Right atrium auricular region (tissue), 2 donors: ENCODE results near the gene FBLIM1. TPM values are rescaled to one million over a fixed set of nuclear protein-coding genes. Genes with fewer than 3 reads are reported as not detected.

Source experiments
- DNase-seq: peaks from one replicate; pipeline ENCODE4 v3.0.0-alpha.2; 2019; ENCODE audit warnings: low spot score
- H3K27ac ChIP-seq, 2 donors: fragments of 200-600 bp; sonication (generic); 1 replicate in 1 of 2; 2 replicates in 1 of 2; pipeline ENCODE4 v1.5.1; 2016 to 2019
- H3K27me3 ChIP-seq, 2 donors: fragments of 200-600 bp; sonication (generic); one replicate each; pipeline versions ENCODE4 v1.5.1 to v1.6.0; 2017 to 2019
- H3K36me3 ChIP-seq: fragments of 200-600 bp; sonication (generic); one replicate; pipeline ENCODE4 v1.5.1; 2016
- H3K4me1 ChIP-seq, 2 donors: fragments of 200-600 bp; sonication (generic); one replicate each; pipeline versions ENCODE4 v1.5.1 to v1.6.0; 2017 to 2019
- H3K4me3 ChIP-seq, 2 donors: fragments of 200-600 bp; sonication (generic); 1 replicate in 1 of 2; 2 replicates in 1 of 2; pipeline ENCODE4 v1.5.1; 2017 to 2019; ENCODE audit warnings: mild to moderate bottlenecking in 1 of 2, moderate library complexity in 1 of 2
- H3K9me3 ChIP-seq, 2 donors: fragments of 200-600 bp; sonication (generic); one replicate each; pipeline ENCODE4 v1.5.1; 2019
- total RNA-seq, 2 donors: library from RNA; depleted of rRNA; stranded (reverse); fragments of >200 nt; gene quantifications; one replicate each; pipeline ENCODE4 v1.1.0, GENCODE V29; 2016
- TF ChIP-seq, protein P1 (sequence below), 2 donors: fragments of 200-600 bp; sonication (generic); IDR thresholded peaks; one replicate each; pipeline ENCODE4 v1.5.1; 2019; ENCODE audit warnings: antibody characterized with exemption in 2 of 2

The FBLIM1 gene
- total RNA-seq, 2 donors from 2014 or later = 66.6 to 124 TPM

GRCh38 chr1:15735304-15736037 is 23.1 kb upstream of the FBLIM1 start:
- Histone ChIP-seq H3K27ac (peak overlapping the region; percentile 76 to 94), H3K9me3 (no peaks in the 10 kb centered on the region), H3K4me3 (no peak overlapping the region), H3K4me1 (peaks cover 0 to 34% of the 10 kb centered on the region in 2 donors), H3K27me3 (no peaks in the 10 kb centered on the region), H3K36me3 (peaks cover 47% of the 10 kb centered on the region)
- no peak for DNase-seq
- TF ChIP-seq, protein P1, sequence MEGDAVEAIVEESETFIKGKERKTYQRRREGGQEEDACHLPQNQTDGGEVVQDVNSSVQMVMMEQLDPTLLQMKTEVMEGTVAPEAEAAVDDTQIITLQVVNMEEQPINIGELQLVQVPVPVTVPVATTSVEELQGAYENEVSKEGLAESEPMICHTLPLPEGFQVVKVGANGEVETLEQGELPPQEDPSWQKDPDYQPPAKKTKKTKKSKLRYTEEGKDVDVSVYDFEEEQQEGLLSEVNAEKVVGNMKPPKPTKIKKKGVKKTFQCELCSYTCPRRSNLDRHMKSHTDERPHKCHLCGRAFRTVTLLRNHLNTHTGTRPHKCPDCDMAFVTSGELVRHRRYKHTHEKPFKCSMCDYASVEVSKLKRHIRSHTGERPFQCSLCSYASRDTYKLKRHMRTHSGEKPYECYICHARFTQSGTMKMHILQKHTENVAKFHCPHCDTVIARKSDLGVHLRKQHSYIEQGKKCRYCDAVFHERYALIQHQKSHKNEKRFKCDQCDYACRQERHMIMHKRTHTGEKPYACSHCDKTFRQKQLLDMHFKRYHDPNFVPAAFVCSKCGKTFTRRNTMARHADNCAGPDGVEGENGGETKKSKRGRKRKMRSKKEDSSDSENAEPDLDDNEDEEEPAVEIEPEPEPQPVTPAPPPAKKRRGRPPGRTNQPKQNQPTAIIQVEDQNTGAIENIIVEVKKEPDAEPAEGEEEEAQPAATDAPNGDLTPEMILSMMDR (IDR thresholded peaks at IDR 0.05) = no peak

GRCh38 chr1:15736038-15736891 is 22.3 kb upstream of the FBLIM1 start, which contains the start of gene SLC25A34:
Gene SLC25A34 (plus strand): TSS chr1:15736258. CDS start chr1:15736486, 228 bp downstream.
- peak within 1 kb of the TSS; percentile 79 to 94 for H3K27ac ChIP-seq
- DNase-seq = no peak
- H3K27me3 ChIP-seq = no peaks in the 10 kb centered on the region
- TF ChIP-seq, protein P1 (IDR thresholded peaks at IDR 0.05) = no peak
- H3K36me3 ChIP-seq = peaks cover 39% of the 10 kb centered on the region
- H3K9me3 ChIP-seq = no peaks in the 10 kb centered on the region
- peaks cover 0 to 38% of the 10 kb centered on the region in 2 donors for H3K4me1 ChIP-seq
- peak within 1 kb of the TSS; percentile 13 to 26 for H3K4me3 ChIP-seq

GRCh38 chr1:15736892-15737261 is 21.7 kb upstream of the FBLIM1 start:
- DNase-seq = no peak
- Histone ChIP-seq H3K9me3 (no peaks in the 10 kb centered on the region), H3K4me3 (peak overlapping the region in 1 of 2 donors; percentile 26), H3K4me1 (peaks cover 0 to 42% of the 10 kb centered on the region in 2 donors), H3K27ac (peak overlapping the region; percentile 79 to 94), H3K27me3 (no peaks in the 10 kb centered on the region), H3K36me3 (peaks cover 33% of the 10 kb centered on the region)
- TF ChIP-seq, protein P1 (IDR thresholded peaks at IDR 0.05) = no peak

- peak overlapping the region; percentile 79 to 94 for H3K27ac ChIP-seq
- H3K27me3 ChIP-seq = no peaks in the 10 kb centered on the region
- H3K4me3 ChIP-seq = no peak overlapping the region
- H3K4me1 ChIP-seq = peaks cover 0 to 42% of the 10 kb centered on the region in 2 donors
- no peak for DNase-seq
- TF ChIP-seq, protein P1 (IDR thresholded peaks at IDR 0.05) = no peak
- H3K36me3 ChIP-seq = peaks cover 25% of the 10 kb centered on the region
- H3K9me3 ChIP-seq = no peaks in the 10 kb centered on the region
These were observed 21.0 kb upstream of the FBLIM1 start for GRCh38 chr1:15737324-15738319.
